Breast epithelium (tissue), 3 donors: ENCODE results near the gene ELF3.

Source experiments
- CTCF ChIP-seq, 3 donors: fragments of 450-650 bp; IDR thresholded peaks; one replicate each; pipeline ENCODE4 v1.5.1; 2016 to 2017; ENCODE audit warnings: antibody characterized with exemption in 3 of 3, mild to moderate bottlenecking in 3 of 3, moderate library complexity in 3 of 3
- POLR2A ChIP-seq: fragments of 450-650 bp; IDR thresholded peaks from one replicate; pipeline ENCODE4 v1.6.1; 2016; ENCODE audit warnings: antibody characterized with exemption, mild to moderate bottlenecking, moderate library complexity
- POLR2AphosphoS5 ChIP-seq, 3 donors: sonication (generic); formaldehyde crosslinking; IDR thresholded peaks; one replicate each; pipeline ENCODE4 v1.6.1; 2017; ENCODE audit warnings: antibody characterized with exemption in 3 of 3

GRCh38 chr1:202023001-202023433 lies 12.6 kb downstream of the ELF3 start:
- TF ChIP-seq CTCF (IDR thresholded peaks at IDR 0.05) (no peak), POLR2AphosphoS5 (IDR thresholded peaks at IDR 0.05) (peak in 1 of 3 donors; percentile 64), POLR2A (no peak)
